K562 (cell line): ENCODE data around the gene PUDP. TPM values are rescaled to one million over a fixed set of nuclear protein-coding genes. Genes with fewer than 3 reads are reported as not detected.
A peak's percentile ranks its signal among the peaks of the same experiment; 100 is the strongest.

Experiments used
- ATF7 ChIP-seq: fragments of 450-650 bp; IDR thresholded peaks from 2 replicates; pipeline ENCODE4 v1.7.1; 2014; ENCODE audit warnings: mild to moderate bottlenecking, moderate library complexity
- CCAR2 ChIP-seq: fragments of 200-400 bp; formaldehyde crosslinking; IDR thresholded peaks from 2 replicates; pipeline ENCODE4 v1.6.1; 2017; ENCODE audit warnings: mild to moderate bottlenecking, low read depth, low read length
- CTBP1 ChIP-seq: fragments of 450-650 bp; IDR thresholded peaks from 2 replicates; pipeline ENCODE4 v1.6.1; 2016; ENCODE audit warnings: borderline replicate concordance
- CXXC5 ChIP-seq: fragments of 250-450 bp; sonication (Bioruptor Pico); IDR thresholded peaks from 2 replicates; pipeline ENCODE4 v1.8.0; 2022; ENCODE audit warnings: inconsistent platforms, mild to moderate bottlenecking, moderate library complexity
- GTF2A2 ChIP-seq: IDR thresholded peaks from 2 replicates; pipeline ENCODE4 v1.6.1; 2016; ENCODE audit warnings: mild to moderate bottlenecking, missing genetic modification characterization, missing compliant biosample characterization
- HLTF ChIP-seq: fragments of 450-650 bp; IDR thresholded peaks from 2 replicates; pipeline ENCODE4 v1.6.1; 2016
- L3MBTL2 ChIP-seq: fragments of 450-650 bp; IDR thresholded peaks from 2 replicates; pipeline ENCODE4 v1.6.1; 2016; ENCODE audit warnings: mild to moderate bottlenecking, moderate library complexity
- LARP7 ChIP-seq: fragments of 450-650 bp; IDR thresholded peaks from 2 replicates; pipeline ENCODE4 v1.6.1; 2016
- NR2C1 ChIP-seq, 2 experiments: fragments of 450-650 bp; IDR thresholded peaks; 2 replicates each; pipeline ENCODE4 v1.6.1; 2017; ENCODE audit warnings: mild to moderate bottlenecking in 2 of 2, antibody characterized with exemption in 1 of 2, inconsistent platforms in 1 of 2, missing compliant biosample characterization in 1 of 2, missing genetic modification characterization in 1 of 2
- NRF1 ChIP-seq, 2 experiments: fragments of 450-650 bp; IDR thresholded peaks in 1 of 2; conservative IDR thresholded peaks in 1 of 2; 2 replicates each; pipeline ENCODE4 v1.6.1; 2014; ENCODE audit warnings: mild to moderate bottlenecking in 2 of 2
- PHF8 ChIP-seq: fragments of 200-600 bp; sonication (generic); IDR thresholded peaks from 2 replicates; pipeline ENCODE4 v1.6.1; 2012; ENCODE audit warnings: mixed run types, mild to moderate bottlenecking, inconsistent platforms, low read length, moderate library complexity, borderline replicate concordance
- PML ChIP-seq: IDR thresholded peaks from 2 replicates; pipeline ENCODE4 v1.6.1; 2012; ENCODE audit warnings: low read length, inconsistent platforms
- POLR2A ChIP-seq: fragments of 450-650 bp; conservative IDR thresholded peaks from 2 replicates; pipeline ENCODE4 v1.6.1; 2016
- RBBP5 ChIP-seq: fragments of 200-600 bp; sonication (generic); IDR thresholded peaks from 2 replicates; pipeline ENCODE4 v1.6.1; 2012; ENCODE audit warnings: borderline replicate concordance, mild to moderate bottlenecking, low read length, control low read depth, inconsistent platforms; ENCODE audit not compliant: insufficient read depth, poor library complexity, severe bottlenecking
- RBFOX2 ChIP-seq: fragments of 200-400 bp; formaldehyde crosslinking; IDR thresholded peaks from 2 replicates; pipeline ENCODE4 v1.6.1; 2017; ENCODE audit warnings: low read depth, mild to moderate bottlenecking, low read length, moderate library complexity
- SAFB ChIP-seq: fragments of 200-400 bp; formaldehyde crosslinking; IDR thresholded peaks from 2 replicates; pipeline ENCODE4 v1.6.1; 2017; ENCODE audit warnings: low read depth, low read length, borderline replicate concordance
- ZEB2 ChIP-seq: fragments of 450-650 bp; IDR thresholded peaks from 2 replicates; pipeline ENCODE4 v1.6.1; 2016
- polyA plus RNA-seq, 8 experiments: library from polyadenylated mRNA; depleted of rRNA in 4 of 8; stranded (reverse) in 5 of 8; unstranded in 3 of 8; fragments of >200 nt; fragmentation: Nextera tagmentation in 2 of 8; fragmentation: Illumina TruSeq in 1 of 8; extraction: Ambion mirVana in 2 of 8; extraction: Trizol in 1 of 8; gene quantifications; 2 replicates each; pipeline versions ENCODE4 v1.2.1 to v1.2.3, GENCODE V29; 2011 to 2014; ENCODE audit warnings: inconsistent platforms in 1 of 8, missing spikeins in 1 of 8
- total RNA-seq, 7 experiments: library from RNA; depleted of rRNA in 6 of 7; stranded (reverse); fragments of >200 nt in 6 of 7; fragmentation: Illumina TruSeq in 2 of 7; extraction: Trizol in 2 of 7; gene quantifications; 2 replicates each; pipeline versions ENCODE4 v1.2.1 to v1.2.3, GENCODE V29; 2011 to 2021; ENCODE audit warnings: low replicate concordance in 1 of 7
- TF ChIP-seq, protein P1 (sequence below): fragments of 450-650 bp; IDR thresholded peaks from 2 replicates; pipeline ENCODE4 v1.6.1; 2017; ENCODE audit warnings: mild to moderate bottlenecking, moderate library complexity
- TF ChIP-seq, protein P2 (sequence below), 3 experiments: IDR thresholded peaks in 2 of 3; conservative IDR thresholded peaks in 1 of 3; 2 replicates each; pipeline ENCODE4 v1.5.1; 2011 to 2012; ENCODE audit warnings: low read length in 3 of 3, mild to moderate bottlenecking in 3 of 3, control low read depth in 2 of 3, improper control_type of control experiment in 1 of 3, inconsistent platforms in 1 of 3, low read depth in 1 of 3, mixed read lengths in 1 of 3, moderate library complexity in 1 of 3; ENCODE audit not compliant: insufficient read depth in 2 of 3
- TF ChIP-seq, protein P3 (sequence below): sonication (generic); formaldehyde crosslinking; IDR thresholded peaks from 2 replicates; pipeline ENCODE4 v1.8.1; 2023; ENCODE audit warnings: mild to moderate bottlenecking, missing genetic modification reagents
- TF ChIP-seq, protein P4 (sequence below), 2 experiments: IDR thresholded peaks; 2 replicates each; pipeline ENCODE4 v1.6.1; 2011; ENCODE audit warnings: borderline replicate concordance in 1 of 2, control low read depth in 1 of 2, low read depth in 1 of 2, low read length in 1 of 2, mild to moderate bottlenecking in 1 of 2, mixed read lengths in 1 of 2, moderate library complexity in 1 of 2; ENCODE audit not compliant: insufficient read depth in 1 of 2, insufficient read length in 1 of 2, poor library complexity in 1 of 2, severe bottlenecking in 1 of 2; ENCODE audit errors: extremely low read depth in 1 of 2

Gene PUDP
- total and polyA plus RNA-seq, 9 of the 15 experiments (the other 6 are each of a cell fraction or from before 2014, with no cell fraction given) = 13.6 to 63.0 (median 29.2) TPM

DNA sequence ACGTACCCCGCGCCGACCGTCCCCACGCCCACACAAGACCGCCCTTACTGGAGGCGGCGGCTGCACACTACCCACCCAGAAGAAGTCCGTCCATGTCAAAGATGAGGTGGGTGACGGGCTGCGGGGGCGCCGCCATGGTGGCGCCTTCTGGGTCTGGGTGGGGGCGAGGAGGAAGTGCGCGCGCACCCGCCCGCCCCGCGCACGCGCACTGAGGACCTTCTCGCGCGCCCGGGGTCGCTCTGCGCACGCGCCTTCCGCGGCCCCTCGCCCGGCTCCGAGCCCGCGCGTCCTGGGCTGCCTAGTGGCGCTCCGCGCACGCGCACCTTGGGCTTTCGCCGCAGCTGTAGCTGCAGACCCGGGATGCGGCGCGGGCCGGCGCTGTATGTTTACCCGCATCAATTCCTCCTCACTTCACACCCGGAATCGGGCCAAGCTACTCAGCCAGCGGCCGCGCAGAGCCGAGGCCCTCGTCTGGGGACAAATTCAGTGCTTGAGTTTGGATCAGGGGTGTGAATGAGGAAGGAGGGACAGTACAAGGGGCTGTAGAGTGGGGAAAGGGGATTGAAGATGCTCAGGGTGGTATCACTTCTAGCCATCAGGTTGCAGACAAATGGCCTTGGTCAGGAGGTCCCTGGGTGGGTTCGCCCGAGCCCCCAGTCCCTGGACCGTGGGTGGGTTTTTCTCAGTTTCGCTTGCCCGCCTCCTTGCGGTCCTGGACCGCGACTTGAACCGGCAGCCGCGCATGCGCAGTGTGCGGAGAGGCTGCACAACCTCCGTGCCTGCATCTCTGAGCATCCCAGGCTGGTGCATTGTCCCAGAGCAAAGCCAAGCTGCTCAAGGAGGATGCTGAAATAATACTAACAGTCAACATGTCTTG is at the start of gene PUDP (continued):
- TF ChIP-seq, protein P1, sequence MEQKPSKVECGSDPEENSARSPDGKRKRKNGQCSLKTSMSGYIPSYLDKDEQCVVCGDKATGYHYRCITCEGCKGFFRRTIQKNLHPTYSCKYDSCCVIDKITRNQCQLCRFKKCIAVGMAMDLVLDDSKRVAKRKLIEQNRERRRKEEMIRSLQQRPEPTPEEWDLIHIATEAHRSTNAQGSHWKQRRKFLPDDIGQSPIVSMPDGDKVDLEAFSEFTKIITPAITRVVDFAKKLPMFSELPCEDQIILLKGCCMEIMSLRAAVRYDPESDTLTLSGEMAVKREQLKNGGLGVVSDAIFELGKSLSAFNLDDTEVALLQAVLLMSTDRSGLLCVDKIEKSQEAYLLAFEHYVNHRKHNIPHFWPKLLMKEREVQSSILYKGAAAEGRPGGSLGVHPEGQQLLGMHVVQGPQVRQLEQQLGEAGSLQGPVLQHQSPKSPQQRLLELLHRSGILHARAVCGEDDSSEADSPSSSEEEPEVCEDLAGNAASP = no peak
- TF ChIP-seq CCAR2 = no peak
- peak; percentile 96 for TF ChIP-seq NRF1 (conservative IDR thresholded peaks at IDR 0.05 in 1 of 2, IDR thresholded peaks at IDR 0.05 in 1 of 2)
- TF ChIP-seq RBBP5 = peak; percentile 81
- peak; percentile 83 for TF ChIP-seq RBFOX2
- TF ChIP-seq, protein P2, sequence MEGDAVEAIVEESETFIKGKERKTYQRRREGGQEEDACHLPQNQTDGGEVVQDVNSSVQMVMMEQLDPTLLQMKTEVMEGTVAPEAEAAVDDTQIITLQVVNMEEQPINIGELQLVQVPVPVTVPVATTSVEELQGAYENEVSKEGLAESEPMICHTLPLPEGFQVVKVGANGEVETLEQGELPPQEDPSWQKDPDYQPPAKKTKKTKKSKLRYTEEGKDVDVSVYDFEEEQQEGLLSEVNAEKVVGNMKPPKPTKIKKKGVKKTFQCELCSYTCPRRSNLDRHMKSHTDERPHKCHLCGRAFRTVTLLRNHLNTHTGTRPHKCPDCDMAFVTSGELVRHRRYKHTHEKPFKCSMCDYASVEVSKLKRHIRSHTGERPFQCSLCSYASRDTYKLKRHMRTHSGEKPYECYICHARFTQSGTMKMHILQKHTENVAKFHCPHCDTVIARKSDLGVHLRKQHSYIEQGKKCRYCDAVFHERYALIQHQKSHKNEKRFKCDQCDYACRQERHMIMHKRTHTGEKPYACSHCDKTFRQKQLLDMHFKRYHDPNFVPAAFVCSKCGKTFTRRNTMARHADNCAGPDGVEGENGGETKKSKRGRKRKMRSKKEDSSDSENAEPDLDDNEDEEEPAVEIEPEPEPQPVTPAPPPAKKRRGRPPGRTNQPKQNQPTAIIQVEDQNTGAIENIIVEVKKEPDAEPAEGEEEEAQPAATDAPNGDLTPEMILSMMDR (IDR thresholded peaks at IDR 0.05 in 2 of 3, conservative IDR thresholded peaks at IDR 0.05 in 1 of 3; ENCODE audit: insufficient read depth in 2 of 3, low read depth in 1 of 3, low read length in 3 of 3) = peak in 1 of 3 experiments; percentile 14; a peak in 3 of 6 replicates
- TF ChIP-seq LARP7 = no peak
- TF ChIP-seq L3MBTL2 = peak; percentile 54; the same call in 1 of the 2 replicates
- peak; percentile 71 for TF ChIP-seq POLR2A
- TF ChIP-seq, protein P3, sequence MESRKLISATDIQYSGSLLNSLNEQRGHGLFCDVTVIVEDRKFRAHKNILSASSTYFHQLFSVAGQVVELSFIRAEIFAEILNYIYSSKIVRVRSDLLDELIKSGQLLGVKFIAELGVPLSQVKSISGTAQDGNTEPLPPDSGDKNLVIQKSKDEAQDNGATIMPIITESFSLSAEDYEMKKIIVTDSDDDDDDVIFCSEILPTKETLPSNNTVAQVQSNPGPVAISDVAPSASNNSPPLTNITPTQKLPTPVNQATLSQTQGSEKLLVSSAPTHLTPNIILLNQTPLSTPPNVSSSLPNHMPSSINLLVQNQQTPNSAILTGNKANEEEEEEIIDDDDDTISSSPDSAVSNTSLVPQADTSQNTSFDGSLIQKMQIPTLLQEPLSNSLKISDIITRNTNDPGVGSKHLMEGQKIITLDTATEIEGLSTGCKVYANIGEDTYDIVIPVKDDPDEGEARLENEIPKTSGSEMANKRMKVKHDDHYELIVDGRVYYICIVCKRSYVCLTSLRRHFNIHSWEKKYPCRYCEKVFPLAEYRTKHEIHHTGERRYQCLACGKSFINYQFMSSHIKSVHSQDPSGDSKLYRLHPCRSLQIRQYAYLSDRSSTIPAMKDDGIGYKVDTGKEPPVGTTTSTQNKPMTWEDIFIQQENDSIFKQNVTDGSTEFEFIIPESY (CRISPR knock-in tag) = no peak
- 0 out of 2 replicates have a peak, but pooled peaks have one; percentile 22 for TF ChIP-seq SAFB
- TF ChIP-seq PML = no peak; the same call in 1 of the 2 replicates
- TF ChIP-seq CXXC5 (CRISPR knock-in tag) = peak; percentile 34; the same call in 1 of the 2 replicates
- no peak for TF ChIP-seq HLTF
- TF ChIP-seq, protein P4, sequence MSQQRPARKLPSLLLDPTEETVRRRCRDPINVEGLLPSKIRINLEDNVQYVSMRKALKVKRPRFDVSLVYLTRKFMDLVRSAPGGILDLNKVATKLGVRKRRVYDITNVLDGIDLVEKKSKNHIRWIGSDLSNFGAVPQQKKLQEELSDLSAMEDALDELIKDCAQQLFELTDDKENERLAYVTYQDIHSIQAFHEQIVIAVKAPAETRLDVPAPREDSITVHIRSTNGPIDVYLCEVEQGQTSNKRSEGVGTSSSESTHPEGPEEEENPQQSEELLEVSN (IDR thresholded peaks at IDR 0.05; ENCODE audit: borderline replicate concordance in 1 of 2, extremely low read depth in 1 of 2, insufficient read depth in 1 of 2, insufficient read length in 1 of 2, low read depth in 1 of 2, low read length in 1 of 2, poor library complexity in 1 of 2, severe bottlenecking in 1 of 2) = peak in 1 of 2 experiments; percentile 61
- TF ChIP-seq GTF2A2 = no peak
- TF ChIP-seq NR2C1 (IDR thresholded peaks at IDR 0.05) = no peak
- no peak for TF ChIP-seq NR2C1 (tag; IDR thresholded peaks at IDR 0.05)
- TF ChIP-seq ATF7 = peak; percentile 34; the same call in 1 of the 2 replicates
- peak; percentile 81; the same call in 1 of the 2 replicates for TF ChIP-seq PHF8
- no peak for TF ChIP-seq ZEB2
- peak; percentile 79 for TF ChIP-seq CTBP1
